ENCODE data around the gene CENPO.

CENPO gene

GRCh38 chr2:24834733-24835395 lies 41.6 kb downstream of the CENPO start:
- TF ChIP-seq CEBPB (IDR thresholded peaks at IDR 0.05): no peak
- no peak for TF ChIP-seq YY1 (IDR thresholded peaks at IDR 0.05; ENCODE audit: low read depth)
- no peak for TF ChIP-seq FOXM1 (IDR thresholded peaks at IDR 0.05; ENCODE audit: borderline replicate concordance, low read depth)
- TF ChIP-seq USF1 (IDR thresholded peaks at IDR 0.05): no peak
- no peak for TF ChIP-seq EGR1 (IDR thresholded peaks at IDR 0.05)
- no peak for TF ChIP-seq EP300 (IDR thresholded peaks at IDR 0.05; ENCODE audit: borderline replicate concordance)
- TF ChIP-seq RAD21 (IDR thresholded peaks at IDR 0.05; ENCODE audit: low read depth): no peak
- TF ChIP-seq TEAD4 (IDR thresholded peaks at IDR 0.05): no peak
- TF ChIP-seq NFIC (IDR thresholded peaks at IDR 0.05): no peak
- no peak for TF ChIP-seq CREB1 (IDR thresholded peaks at IDR 0.05; ENCODE audit: low read depth)
- no peak for TF ChIP-seq TCF12 (IDR thresholded peaks at IDR 0.05; ENCODE audit: low read depth)
- TF ChIP-seq MAX (IDR thresholded peaks at IDR 0.05): no peak
- no peak for TF ChIP-seq REST (IDR thresholded peaks at IDR 0.05; ENCODE audit: low read depth)

GRCh38 chr2:24836206-24836605 lies 43.0 kb downstream of the CENPO start:
- no peak for TF ChIP-seq TCF12 (IDR thresholded peaks at IDR 0.05; ENCODE audit: low read depth)
- no peak for TF ChIP-seq RAD21 (IDR thresholded peaks at IDR 0.05; ENCODE audit: low read depth)
- TF ChIP-seq ZBTB7A (IDR thresholded peaks at IDR 0.05; ENCODE audit: low read depth): no peak
- TF ChIP-seq REST (IDR thresholded peaks at IDR 0.05; ENCODE audit: low read depth): no peak
- TF ChIP-seq EGR1 (IDR thresholded peaks at IDR 0.05): no peak

DNA sequence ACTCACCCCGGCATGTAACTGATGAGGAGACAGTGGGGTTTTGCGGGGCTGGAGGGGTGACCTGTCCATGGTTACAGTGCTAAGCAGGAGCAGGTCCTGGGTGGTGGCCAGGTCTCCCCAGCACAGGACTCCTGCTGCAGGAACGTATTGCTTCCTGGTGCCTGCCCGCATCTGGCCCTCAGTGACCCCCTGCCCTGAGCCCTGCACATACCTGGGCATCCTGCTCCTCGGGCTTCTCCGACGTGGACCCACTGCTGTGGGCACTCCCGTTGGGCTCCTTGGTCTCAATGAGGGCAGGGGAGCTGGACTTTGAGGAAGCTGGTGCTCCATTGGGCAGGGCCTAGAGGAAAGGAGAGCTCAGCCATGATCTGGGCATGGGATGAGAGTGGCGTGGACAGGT lies 43.5 kb downstream of the CENPO start:
- TF ChIP-seq EP300 (IDR thresholded peaks at IDR 0.05; ENCODE audit: borderline replicate concordance) (no peak), TAF1 (IDR thresholded peaks at IDR 0.05; ENCODE audit: low read depth) (no peak), EGR1 (IDR thresholded peaks at IDR 0.05) (no peak), TCF12 (IDR thresholded peaks at IDR 0.05; ENCODE audit: low read depth) (no peak), USF1 (IDR thresholded peaks at IDR 0.05) (no peak), NFIC (IDR thresholded peaks at IDR 0.05) (no peak), RAD21 (IDR thresholded peaks at IDR 0.05; ENCODE audit: low read depth) (no peak), CEBPB (IDR thresholded peaks at IDR 0.05) (no peak), ZBTB7A (IDR thresholded peaks at IDR 0.05; ENCODE audit: low read depth) (no peak), YY1 (IDR thresholded peaks at IDR 0.05; ENCODE audit: low read depth) (no peak), FOXM1 (IDR thresholded peaks at IDR 0.05; ENCODE audit: borderline replicate concordance, low read depth) (no peak), TEAD4 (IDR thresholded peaks at IDR 0.05) (no peak), REST (IDR thresholded peaks at IDR 0.05; ENCODE audit: low read depth) (no peak), MAX (IDR thresholded peaks at IDR 0.05) (no peak)

- no peak for TF ChIP-seq USF1 (IDR thresholded peaks at IDR 0.05)
- TF ChIP-seq TAF1 (IDR thresholded peaks at IDR 0.05; ENCODE audit: low read depth): no peak
- no peak for TF ChIP-seq CEBPB (IDR thresholded peaks at IDR 0.05)
- no peak for TF ChIP-seq EP300 (IDR thresholded peaks at IDR 0.05; ENCODE audit: borderline replicate concordance)
- no peak for TF ChIP-seq RAD21 (IDR thresholded peaks at IDR 0.05; ENCODE audit: low read depth)
- TF ChIP-seq EGR1 (IDR thresholded peaks at IDR 0.05): no peak
- TF ChIP-seq MAX (IDR thresholded peaks at IDR 0.05): no peak
- no peak for TF ChIP-seq ZBTB7A (IDR thresholded peaks at IDR 0.05; ENCODE audit: low read depth)
- no peak for TF ChIP-seq YY1 (IDR thresholded peaks at IDR 0.05; ENCODE audit: low read depth)
- no peak for TF ChIP-seq REST (IDR thresholded peaks at IDR 0.05; ENCODE audit: low read depth)
- TF ChIP-seq TCF12 (IDR thresholded peaks at IDR 0.05; ENCODE audit: low read depth): no peak
Measured at GRCh38 chr2:24837996-24838513, 44.8 kb downstream of the CENPO start.

Data from Ishikawa (cell line).